WI38 (cell line): Measurements from ENCODE around the gene ERCC2.

Source experiments
- H3K4me3 ChIP-seq: 2 replicates; pipeline ENCODE4 v1.5.1; 2011; ENCODE audit warnings: low read depth, mild to moderate bottlenecking, control low read depth, low read length
- CTCF ChIP-seq: IDR thresholded peaks from 2 replicates; pipeline ENCODE4 v1.5.1; 2012; ENCODE audit warnings: low read depth, mild to moderate bottlenecking, control low read depth, low read length

The ERCC2 gene

GRCh38 chr19:45331411-45331810, 39.0 kb downstream of the ERCC2 start:
- no peak for TF ChIP-seq CTCF
- H3K4me3 ChIP-seq: no peak overlapping the region

GRCh38 chr19:45327404-45328143, 42.8 kb downstream of the ERCC2 start:
- H3K4me3 ChIP-seq: no peak overlapping the region
- TF ChIP-seq CTCF: no peak

GRCh38 chr19:45324349-45324907, 45.9 kb downstream of the ERCC2 start:
- H3K4me3 ChIP-seq: no peak overlapping the region
- no peak for TF ChIP-seq CTCF

- no peak for TF ChIP-seq CTCF
- peak overlapping the region; percentile 27 for H3K4me3 ChIP-seq
Measured at GRCh38 chr19:45323671-45324081, 46.7 kb downstream of the ERCC2 start.

GRCh38 chr19:45322744-45323281, 47.6 kb downstream of the ERCC2 start, which contains the start of gene CKM:
Gene CKM, minus strand, starts transcription at chr19:45322875. Its CDS starts 3,162 bp downstream, at chr19:45319713.
- no peak for TF ChIP-seq CTCF

GRCh38 chr19:45322311-45322710, 48.1 kb downstream of the ERCC2 start:
- no peak for TF ChIP-seq CTCF
- H3K4me3 ChIP-seq: no peak overlapping the region

More at GRCh38 chr19:45322744-45323281, 47.6 kb downstream of the ERCC2 start, which contains the start of gene CKM:
- H3K4me3 ChIP-seq: peak within 1 kb of the TSS; percentile 27

- H3K4me3 ChIP-seq: no peak overlapping the region
- no peak for TF ChIP-seq CTCF
Measured at GRCh38 chr19:45321848-45322247, 48.5 kb downstream of the ERCC2 start.
